ENCODE measurements around the gene CCDC116. TPM values are rescaled to one million over a fixed set of nuclear protein-coding genes. Genes with fewer than 3 reads are reported as not detected.

The CCDC116 gene
- total and polyA plus RNA-seq, 4 donors: 0.37 to 0.74 (median 0.72) TPM

- Histone ChIP-seq H3K27ac (ENCODE audit: low read depth in 1 of 2, low read length in 1 of 2) (no peak overlapping the region), H3K27me3 (ENCODE audit: control insufficient read depth in 3 of 3, insufficient read depth in 3 of 3, low read length in 2 of 3) (no peaks in the 10 kb centered on the region), H3K9ac (ENCODE audit: insufficient read depth in 1 of 2, low read length in 2 of 2) (no peak overlapping the region), H3K4me3 (no peak overlapping the region), H3K9me3 (ENCODE audit: control insufficient read depth in 4 of 4, insufficient read depth in 3 of 4, low read length in 3 of 4) (no peaks in the 10 kb centered on the region), H3K4me1 (ENCODE audit: control insufficient read depth in 5 of 5, insufficient read depth in 5 of 5, low read length in 5 of 5) (no peaks in the 10 kb centered on the region), H3K36me3 (ENCODE audit: control insufficient read depth in 4 of 4, insufficient read depth in 4 of 4, low read length in 4 of 4) (peaks cover 2 to 71% (median 13%) of the 10 kb centered on the region in 4 donors)
- WGBS, 2 donors: 95 to 97% methylated on average over 19 of the region's 19 CpGs
- TF ChIP-seq, protein P1, sequence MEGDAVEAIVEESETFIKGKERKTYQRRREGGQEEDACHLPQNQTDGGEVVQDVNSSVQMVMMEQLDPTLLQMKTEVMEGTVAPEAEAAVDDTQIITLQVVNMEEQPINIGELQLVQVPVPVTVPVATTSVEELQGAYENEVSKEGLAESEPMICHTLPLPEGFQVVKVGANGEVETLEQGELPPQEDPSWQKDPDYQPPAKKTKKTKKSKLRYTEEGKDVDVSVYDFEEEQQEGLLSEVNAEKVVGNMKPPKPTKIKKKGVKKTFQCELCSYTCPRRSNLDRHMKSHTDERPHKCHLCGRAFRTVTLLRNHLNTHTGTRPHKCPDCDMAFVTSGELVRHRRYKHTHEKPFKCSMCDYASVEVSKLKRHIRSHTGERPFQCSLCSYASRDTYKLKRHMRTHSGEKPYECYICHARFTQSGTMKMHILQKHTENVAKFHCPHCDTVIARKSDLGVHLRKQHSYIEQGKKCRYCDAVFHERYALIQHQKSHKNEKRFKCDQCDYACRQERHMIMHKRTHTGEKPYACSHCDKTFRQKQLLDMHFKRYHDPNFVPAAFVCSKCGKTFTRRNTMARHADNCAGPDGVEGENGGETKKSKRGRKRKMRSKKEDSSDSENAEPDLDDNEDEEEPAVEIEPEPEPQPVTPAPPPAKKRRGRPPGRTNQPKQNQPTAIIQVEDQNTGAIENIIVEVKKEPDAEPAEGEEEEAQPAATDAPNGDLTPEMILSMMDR (IDR thresholded peaks at IDR 0.05; ENCODE audit: control extremely low read depth, extremely low read depth): no peak
- DNase-seq: no peak
- no peak for ATAC-seq (ENCODE audit: insufficient read depth, low FRiP score)
These were observed 52.1 kb downstream of the CCDC116 start for GRCh38 chr22:21684492-21685163.

DNA sequence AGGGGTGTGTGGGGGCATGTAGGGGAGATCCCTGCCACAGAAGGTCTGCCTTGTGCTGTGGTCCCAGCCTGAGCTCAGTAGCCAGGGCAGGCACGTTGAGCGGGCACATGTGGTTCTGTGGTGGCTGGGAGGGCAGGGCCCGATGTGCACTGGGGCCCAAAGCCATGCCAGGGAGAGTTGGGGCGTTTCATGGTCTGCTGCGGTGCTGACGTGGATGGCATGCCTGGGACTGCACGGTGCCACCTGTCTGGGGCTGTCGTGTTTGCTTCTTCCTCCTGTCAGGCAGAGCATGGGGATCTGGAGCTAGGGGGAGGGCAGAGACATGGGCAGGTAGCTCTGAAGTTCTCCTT lies 52.6 kb downstream of the CCDC116 start:
- peaks cover 4 to 75% (median 14%) of the 10 kb centered on the region in 4 donors for H3K36me3 ChIP-seq (ENCODE audit: control insufficient read depth in 4 of 4, insufficient read depth in 4 of 4, low read length in 4 of 4)
- H3K9me3 ChIP-seq (ENCODE audit: control insufficient read depth in 4 of 4, insufficient read depth in 3 of 4, low read length in 3 of 4): no peaks in the 10 kb centered on the region
- no peaks in the 10 kb centered on the region for H3K27me3 ChIP-seq (ENCODE audit: control insufficient read depth in 3 of 3, insufficient read depth in 3 of 3, low read length in 2 of 3)
- H3K27ac ChIP-seq (ENCODE audit: low read depth in 1 of 2, low read length in 1 of 2): no peak overlapping the region
- 82 to 83% methylated on average over 8 of the region's 8 CpGs for WGBS, 2 donors
- ATAC-seq (ENCODE audit: insufficient read depth, low FRiP score) (no peak), DNase-seq (no peak)
- no peak overlapping the region for H3K9ac ChIP-seq (ENCODE audit: insufficient read depth in 1 of 2, low read length in 2 of 2)
- no peaks in the 10 kb centered on the region for H3K4me1 ChIP-seq (ENCODE audit: control insufficient read depth in 5 of 5, insufficient read depth in 5 of 5, low read length in 5 of 5)
- TF ChIP-seq, protein P1 (IDR thresholded peaks at IDR 0.05; ENCODE audit: control extremely low read depth, extremely low read depth): no peak
- H3K4me3 ChIP-seq: no peak overlapping the region

- peaks cover 4 to 72% (median 14%) of the 10 kb centered on the region in 4 donors for H3K36me3 ChIP-seq (ENCODE audit: control insufficient read depth in 4 of 4, insufficient read depth in 4 of 4, low read length in 4 of 4)
- DNase-seq (no peak), ATAC-seq (ENCODE audit: insufficient read depth, low FRiP score) (no peak)
- H3K9ac ChIP-seq (ENCODE audit: insufficient read depth in 1 of 2, low read length in 2 of 2): no peak overlapping the region
- 97 to 99% methylated on average over 8 of the region's 8 CpGs for WGBS, 2 donors
- H3K9me3 ChIP-seq (ENCODE audit: control insufficient read depth in 4 of 4, insufficient read depth in 3 of 4, low read length in 3 of 4): no peaks in the 10 kb centered on the region
- H3K4me3 ChIP-seq: no peak overlapping the region
- TF ChIP-seq, protein P1 (IDR thresholded peaks at IDR 0.05; ENCODE audit: control extremely low read depth, extremely low read depth): no peak
- no peaks in the 10 kb centered on the region for H3K4me1 ChIP-seq (ENCODE audit: control insufficient read depth in 5 of 5, insufficient read depth in 5 of 5, low read length in 5 of 5)
- H3K27ac ChIP-seq (ENCODE audit: low read depth in 1 of 2, low read length in 1 of 2): no peak overlapping the region
- H3K27me3 ChIP-seq (ENCODE audit: control insufficient read depth in 3 of 3, insufficient read depth in 3 of 3, low read length in 2 of 3): no peaks in the 10 kb centered on the region
These were observed 53.6 kb downstream of the CCDC116 start for GRCh38 chr22:21686193-21686608.

Small RNA genes within 50 kb of the gene (small RNA-seq; reads per million reads assigned to genes)
- 2.9 reads per million, percentile 92 among the genes with 10 or more reads in this experiment for gene MIR301B (ENCODE audit: low replicate concordance)

Other genes with a start within 250 kb of the CCDC116 start
- under 1 TPM; 0.09 to 0.21 TPM for gene RIMBP3B, start 249.0 kb upstream of the CCDC116 start, total RNA-seq
- under 1 TPM in 1 of 2 donors, not detected in 1; 0.08 TPM for gene RIMBP3B, start 249.0 kb upstream of the CCDC116 start, polyA plus RNA-seq
- gene HIC2, start 215.4 kb upstream of the CCDC116 start, total RNA-seq: 1 to 10 TPM; 3.8 to 6.1 TPM
- 1 to 10 TPM; 1.8 to 1.9 TPM for gene HIC2, start 215.4 kb upstream of the CCDC116 start, polyA plus RNA-seq
- gene TMEM191C, start 165.4 kb upstream of the CCDC116 start, total RNA-seq: 1 to 10 TPM in 1 of 2 donors, under 1 TPM in 1; 0.31 to 4.7 TPM
- 1 to 10 TPM; 1.7 to 2.3 TPM for gene TMEM191C, start 165.4 kb upstream of the CCDC116 start, polyA plus RNA-seq
- gene RIMBP3C, start 81.3 kb upstream of the CCDC116 start, total RNA-seq: under 1 TPM in 1 of 2 donors, not detected in 1; 0.40 TPM
- gene RIMBP3C, start 81.3 kb upstream of the CCDC116 start, polyA plus RNA-seq: under 1 TPM; 0.05 to 0.10 TPM
- 10 to 100 TPM; 37.2 to 41.6 TPM for gene UBE2L3, start 65.0 kb upstream of the CCDC116 start, total RNA-seq
- 10 to 100 TPM; 46.3 to 63.0 TPM for gene UBE2L3, start 65.0 kb upstream of the CCDC116 start, polyA plus RNA-seq
- 10 to 100 TPM; 11.0 to 26.2 TPM for gene YDJC, start 2.7 kb upstream of the CCDC116 start, total RNA-seq
- gene YDJC, start 2.7 kb upstream of the CCDC116 start, polyA plus RNA-seq: 10 to 100 TPM; 36.5 to 41.1 TPM
- gene SDF2L1, start 9.5 kb downstream of the CCDC116 start, total RNA-seq: 100 to 1,000 TPM in 1 of 2 donors, 1 to 10 TPM in 1; 7.3 to 116 TPM
- gene SDF2L1, start 9.5 kb downstream of the CCDC116 start, polyA plus RNA-seq: 100 to 1,000 TPM in 1 of 2 donors, 10 to 100 TPM in 1; 40.0 to 200 TPM
- gene PPIL2, start 33.3 kb downstream of the CCDC116 start, total RNA-seq: 10 to 100 TPM; 34.4 to 44.0 TPM
- gene PPIL2, start 33.3 kb downstream of the CCDC116 start, polyA plus RNA-seq: 10 to 100 TPM; 23.0 to 29.8 TPM
- gene YPEL1, start 103.0 kb downstream of the CCDC116 start, total RNA-seq: 10 to 100 TPM in 1 of 2 donors, 1 to 10 TPM in 1; 4.0 to 15.1 TPM
- 1 to 10 TPM; 1.6 to 3.0 TPM for gene YPEL1, start 103.0 kb downstream of the CCDC116 start, polyA plus RNA-seq
- 100 to 1,000 TPM in 1 of 2 donors, 10 to 100 TPM in 1; 73.8 to 154 TPM for gene MAPK1, start 234.9 kb downstream of the CCDC116 start, total RNA-seq
- gene MAPK1, start 234.9 kb downstream of the CCDC116 start, polyA plus RNA-seq: 10 to 100 TPM; 16.3 to 34.7 TPM